Activated T-cell treated with anti-CD3 and anti-CD28 coated beads, Interleukin-2, amount 50 U/mL, for 48 hours (primary cell): ENCODE results near the gene ARMC10.
A peak's percentile ranks its signal among the peaks of the same experiment; 100 is the strongest.
"Not testable (repeated sequence)": the region's sequence is repeated elsewhere in the genome, so short reads cannot be mapped to it uniquely, and the experiment has no call there.

ENCODE experiments used
- DNase-seq, 2 experiments: peaks; one replicate each; pipeline ENCODE4 v3.0.0-alpha.2; 2020

The ARMC10 gene

DNA sequence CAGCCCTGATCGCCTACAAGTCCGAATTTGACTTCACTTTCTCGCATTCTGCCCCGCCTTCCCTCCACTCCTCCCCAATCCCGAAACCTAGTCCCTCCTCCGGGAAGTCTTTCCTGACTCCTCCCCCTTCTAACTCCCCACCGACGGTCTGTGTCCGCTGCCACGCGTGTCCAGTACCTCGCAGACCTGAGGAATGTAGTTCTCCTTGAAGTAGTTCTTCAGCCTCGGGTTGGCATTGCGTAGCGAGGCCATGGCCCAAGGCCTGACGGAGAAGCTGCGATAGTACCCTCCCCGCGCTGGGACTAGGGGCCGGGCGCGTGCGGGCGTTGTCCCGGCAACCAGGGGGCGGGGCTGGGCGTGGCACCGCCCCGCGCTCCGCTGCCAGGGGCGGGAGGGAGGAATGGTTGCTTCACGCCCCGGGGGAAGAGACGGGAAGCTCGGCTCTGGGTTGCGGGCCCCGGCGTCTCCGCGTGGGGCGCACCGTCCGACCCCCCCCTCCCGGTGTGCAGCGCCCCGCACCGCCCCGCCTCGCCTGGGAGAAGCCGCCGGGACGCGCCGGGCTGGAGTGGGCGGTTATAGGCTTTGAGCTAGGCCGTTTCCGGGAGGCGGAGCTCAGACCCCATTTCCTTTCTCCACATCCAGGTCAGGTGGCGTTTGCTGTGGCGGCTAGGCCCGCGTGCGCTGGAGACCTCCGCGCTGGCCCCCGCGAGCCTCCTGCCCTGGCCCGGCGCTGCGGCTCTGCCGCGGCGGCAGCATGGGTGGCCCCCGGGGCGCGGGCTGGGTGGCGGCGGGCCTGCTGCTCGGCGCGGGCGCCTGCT is at the start of gene ARMC10, which contains the start of gene FBXL13:
ARMC10 (plus strand) TSS at position 622 of the 818 bp plus-strand sequence; CDS start at position 755, 133 bp downstream.
FBXL13 (minus strand) TSS at position 278 of the 818 bp plus-strand sequence.
- DNase-seq, result peak; percentile 94 to 95

GRCh38 chr7:103025341-103025740 is 49.6 kb upstream of the ARMC10 start:
- no peak for DNase-seq

DNA sequence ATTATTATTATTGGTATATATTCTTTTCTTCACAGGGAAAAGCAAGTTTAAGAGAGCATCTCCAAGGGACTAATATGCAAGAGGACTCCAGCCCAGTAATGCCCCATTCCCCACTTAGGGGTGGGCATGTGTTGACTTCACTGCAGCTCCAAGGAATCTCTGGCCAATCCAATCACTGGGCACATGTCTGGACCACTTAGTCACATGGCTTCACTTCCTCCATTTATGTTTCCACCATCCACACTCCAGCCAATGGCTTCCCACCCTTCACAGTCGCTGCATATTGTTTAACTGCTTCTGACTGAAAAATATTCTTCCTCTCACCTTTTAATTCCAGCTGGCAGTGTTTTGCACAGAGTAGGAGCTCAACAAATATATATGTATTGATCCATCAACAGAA is 43.9 kb upstream of the ARMC10 start:
- DNase-seq, result no peak

DNA sequence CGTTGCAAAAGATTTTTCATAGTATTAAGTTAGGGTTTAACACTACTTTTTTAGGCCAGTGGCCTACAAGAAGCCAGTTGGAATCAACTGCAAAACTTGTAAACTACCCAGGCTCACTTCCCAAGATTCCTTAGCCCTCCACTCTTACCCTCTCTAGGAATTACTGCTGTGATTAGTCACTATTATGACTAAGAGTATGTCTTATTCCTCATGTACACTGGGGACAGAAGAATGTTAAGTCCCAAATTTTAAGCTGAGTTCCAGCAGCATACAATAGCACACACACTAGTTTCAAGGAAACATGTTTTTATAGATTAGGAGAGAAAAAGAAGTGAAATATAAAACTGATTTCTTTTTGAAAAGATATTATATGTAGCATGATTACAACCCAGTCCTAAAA is 43.2 kb upstream of the ARMC10 start:
- no peak for DNase-seq

GRCh38 chr7:103034318-103034717 is 40.6 kb upstream of the ARMC10 start:
- not testable (repeated sequence) for DNase-seq

GRCh38 chr7:103037476-103037822 is 37.5 kb upstream of the ARMC10 start:
- no peak for DNase-seq

GRCh38 chr7:103037823-103038739 is 36.9 kb upstream of the ARMC10 start:
- not testable (repeated sequence) for DNase-seq

DNA sequence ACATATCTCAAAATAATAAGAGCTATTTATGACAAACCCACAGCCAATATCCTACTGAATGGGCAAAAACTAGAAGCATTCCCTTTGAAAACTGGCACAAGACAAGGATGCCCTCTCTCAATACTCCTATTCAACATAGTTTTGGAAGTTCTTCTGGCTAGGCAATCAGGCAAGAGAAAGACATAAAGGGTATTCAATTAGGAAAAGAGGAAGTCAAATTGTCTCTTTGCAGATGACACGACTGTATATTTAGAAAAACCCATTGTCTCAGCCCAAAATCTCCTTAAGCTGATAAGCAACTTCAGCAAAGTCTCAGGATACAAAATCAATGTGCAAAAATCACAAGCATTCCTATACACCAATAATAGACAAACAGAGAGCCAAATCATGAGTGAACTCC is 33.1 kb upstream of the ARMC10 start:
- not testable (repeated sequence) for DNase-seq

DNA sequence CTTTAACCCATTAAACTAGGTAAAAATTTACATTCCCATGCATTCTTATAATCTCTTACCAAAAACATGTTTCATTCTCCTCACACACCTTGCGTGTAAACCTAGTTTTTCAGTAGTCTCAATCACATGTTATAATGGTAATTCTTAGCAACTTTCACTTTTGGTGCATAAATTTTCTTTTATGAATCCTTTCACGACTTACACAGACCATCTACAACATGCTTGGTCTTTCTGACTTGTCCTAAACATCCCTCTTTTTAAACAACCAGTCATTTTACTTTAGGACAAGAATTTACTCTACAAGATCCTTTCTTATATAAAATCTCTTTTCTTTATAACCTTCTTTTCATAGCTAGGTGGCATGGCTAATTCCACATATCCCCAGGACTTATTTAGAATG is 26.1 kb upstream of the ARMC10 start:
- DNase-seq, result no peak

- no peak for DNase-seq
These were observed 23.4 kb upstream of the ARMC10 start for GRCh38 chr7:103051519-103051918.

- not testable (repeated sequence) for DNase-seq
These were observed 18.9 kb upstream of the ARMC10 start for GRCh38 chr7:103056006-103056405.

GRCh38 chr7:103058122-103058521 is 16.8 kb upstream of the ARMC10 start:
- no peak for DNase-seq

- no peak for DNase-seq
These were observed 15.5 kb upstream of the ARMC10 start for GRCh38 chr7:103059471-103059870.

- DNase-seq, result no peak
These were observed 11.0 kb upstream of the ARMC10 start for GRCh38 chr7:103063895-103064294.

GRCh38 chr7:103065667-103066066 is 9.3 kb upstream of the ARMC10 start:
- DNase-seq, result peak; percentile 68 to 71

DNA sequence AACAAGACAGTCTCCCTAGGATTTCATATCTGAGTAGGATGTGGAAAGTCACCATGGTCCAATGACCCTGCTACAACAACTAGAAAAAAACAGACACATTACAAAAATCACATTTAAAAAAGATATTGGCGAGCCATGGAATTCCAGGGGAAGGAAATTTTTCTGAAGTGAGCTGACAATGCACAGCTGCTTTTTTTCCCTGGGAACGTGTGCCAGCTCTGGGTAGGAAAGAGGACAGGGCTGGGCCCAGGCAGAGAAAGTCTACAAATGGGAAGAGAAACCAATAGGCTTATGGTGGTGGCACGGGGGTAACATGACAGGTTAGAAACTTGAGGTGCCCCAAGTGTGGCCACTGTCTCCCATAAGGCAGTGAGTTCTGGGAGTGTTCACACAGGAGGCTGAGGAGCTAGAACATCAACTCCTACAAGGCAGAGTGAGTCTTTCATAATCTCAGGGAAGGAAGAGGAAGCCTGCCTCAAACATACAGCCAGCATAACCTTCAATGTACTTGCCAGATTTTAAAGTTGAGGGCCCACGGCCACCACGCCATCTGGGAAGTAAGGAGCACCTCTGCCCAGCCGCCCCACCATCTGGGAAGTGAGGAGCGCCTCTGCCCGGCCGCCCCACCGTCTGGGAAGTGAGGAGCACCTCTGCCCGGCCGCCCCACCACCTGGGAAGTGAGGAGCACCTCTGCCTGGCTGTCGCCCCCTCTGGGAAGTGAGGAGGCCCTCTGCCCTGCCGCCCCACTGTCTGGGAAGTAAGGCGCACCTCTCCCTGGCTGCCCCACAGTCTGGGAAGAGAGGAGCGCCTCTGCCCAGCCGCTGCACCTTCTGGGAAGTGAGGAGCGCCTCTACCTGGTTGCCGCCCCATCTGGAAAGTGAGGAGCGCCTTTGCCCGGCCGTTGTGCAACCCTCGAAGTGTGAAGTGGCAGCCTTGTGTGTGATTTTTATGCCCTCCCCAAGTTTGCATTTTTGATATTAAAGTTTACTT is 6.2 kb upstream of the ARMC10 start:
- no peak for DNase-seq

DNA sequence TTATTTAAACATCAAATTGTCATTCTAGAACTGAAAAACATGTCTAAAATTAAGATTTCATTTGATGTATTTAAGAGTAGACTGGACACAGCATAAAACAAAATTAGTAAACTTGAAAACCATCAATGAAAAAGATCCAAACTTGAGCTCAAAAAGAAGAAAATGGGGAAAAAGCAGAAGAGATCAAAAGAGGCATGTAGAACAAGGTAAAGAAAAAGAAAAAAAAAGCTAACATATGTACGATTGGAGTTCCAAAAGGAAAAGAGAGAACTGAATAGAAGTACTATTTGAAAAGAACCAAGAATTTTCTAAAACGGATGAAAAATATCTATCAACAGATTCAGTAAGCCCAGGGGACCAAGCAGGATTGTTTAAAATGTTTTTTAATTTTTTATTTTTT is 3.9 kb upstream of the ARMC10 start:
- no peak for DNase-seq

DNA sequence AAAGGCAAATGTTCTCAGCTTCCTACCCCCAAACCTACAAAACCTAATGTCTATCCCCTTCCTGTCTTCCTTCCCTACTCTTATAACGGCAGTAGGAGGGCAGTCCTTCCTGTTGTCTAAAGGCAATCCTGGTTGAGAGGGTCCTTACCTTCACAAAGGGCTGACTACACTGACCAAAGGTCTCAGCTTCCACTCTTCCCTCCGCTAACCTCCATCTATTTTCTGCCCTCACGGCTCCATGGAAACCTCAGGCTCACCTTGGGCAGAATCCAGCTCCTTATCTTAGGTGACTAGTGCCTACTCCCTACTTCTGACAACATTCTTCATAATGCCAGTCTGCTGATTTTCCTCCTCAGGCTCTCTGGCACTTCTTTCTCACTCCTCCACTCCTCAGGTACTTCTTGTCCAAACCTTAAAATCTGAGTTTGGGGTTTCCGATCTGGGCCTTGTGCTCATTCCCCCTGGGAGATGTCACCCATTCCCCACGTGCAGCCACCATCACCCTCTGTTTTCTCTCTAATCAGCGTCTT is 886 bp upstream of the ARMC10 start:
- no peak for DNase-seq

DNA sequence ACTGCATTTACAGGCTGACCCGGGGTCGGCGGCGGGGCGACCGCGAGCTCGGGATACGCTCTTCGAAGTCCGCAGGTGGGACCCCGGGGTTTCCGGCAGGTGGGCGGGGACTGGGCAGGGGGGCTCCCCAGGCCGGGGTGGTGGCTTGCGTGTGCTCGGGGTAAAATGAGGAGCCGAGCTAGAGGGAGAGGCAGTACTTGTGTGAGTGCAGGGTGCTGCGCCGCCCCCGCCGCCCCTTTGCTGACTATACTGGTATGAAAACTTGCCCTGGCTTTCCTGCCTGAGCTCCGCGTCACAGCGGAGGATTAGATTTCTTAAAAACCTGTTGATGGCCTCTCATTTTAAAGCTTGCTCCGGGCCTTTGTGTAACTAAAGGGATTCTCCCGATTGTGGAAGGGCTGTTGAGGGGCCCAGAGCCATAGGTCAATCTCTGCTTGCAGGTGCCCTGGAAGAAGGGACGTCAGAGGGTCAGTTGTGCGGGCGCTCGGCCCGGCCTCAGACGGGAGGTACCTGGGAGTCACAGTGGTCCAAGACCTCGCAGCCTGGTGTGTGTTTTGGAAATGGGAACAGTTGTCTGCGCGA is 488 bp downstream of the ARMC10 start:
- DNase-seq, result peak; percentile 78 to 84

- no peak for DNase-seq
These were observed 1.8 kb downstream of the ARMC10 start for GRCh38 chr7:103076764-103077163.

DNA sequence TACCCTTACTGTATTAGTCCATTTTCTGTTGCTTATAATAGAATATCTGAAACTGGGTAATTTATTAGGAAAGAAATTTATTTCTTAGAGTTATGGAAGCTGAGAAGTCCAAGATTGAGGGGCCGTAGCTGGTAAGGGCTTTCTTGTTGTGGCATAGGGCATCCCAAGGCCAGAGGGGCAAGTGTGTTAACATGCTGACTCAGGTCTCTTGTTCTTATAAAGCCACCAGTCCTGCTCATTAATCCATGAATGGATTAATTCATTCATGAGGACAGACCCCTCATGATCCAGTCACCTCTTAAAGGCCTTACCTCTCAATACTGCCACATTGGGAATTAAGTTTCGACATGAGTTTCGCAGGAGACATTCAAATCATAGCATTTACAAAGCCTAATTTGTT is 2.4 kb downstream of the ARMC10 start:
- no peak for DNase-seq

GRCh38 chr7:103078226-103078625 is 3.3 kb downstream of the ARMC10 start:
- DNase-seq, result not testable (repeated sequence)
